Mucosa of gallbladder (tissue), 1 donor: ENCODE data around the gene ACD. TPM values are rescaled to one million over a fixed set of nuclear protein-coding genes. Genes with fewer than 3 reads are reported as not detected.
"Not testable (repeated sequence)": the region's sequence is repeated elsewhere in the genome, so short reads cannot be mapped to it uniquely, and the experiment has no call there.

Source experiments
- DNase-seq: peaks from one replicate; pipeline ENCODE4 v3.0.0-alpha.2; 2020; ENCODE audit warnings: low spot score
- total RNA-seq: library from RNA; stranded (reverse); gene quantifications from one replicate; pipeline ENCODE4 v1.2.1, GENCODE V29; 2021
- donor health status: DM: no; HTN: no; CAD: no.

Gene ACD
- 25.4 TPM for total RNA-seq

GRCh38 chr16:67659675-67660563, at the start of gene ACD:
Gene ACD, minus strand, starts transcription at chr16:67660260. Its CDS starts 40 bp downstream, at chr16:67660220.
- DNase-seq: peak; percentile 92

GRCh38 chr16:67709050-67709449, 49.0 kb upstream of the ACD start:
- no peak for DNase-seq

- DNase-seq: no peak
Observed at GRCh38 chr16:67708368-67708771, 48.3 kb upstream of the ACD start.

GRCh38 chr16:67707790-67708189, 47.7 kb upstream of the ACD start:
- DNase-seq: no peak

- DNase-seq: no peak
Observed at GRCh38 chr16:67707210-67707609, 47.1 kb upstream of the ACD start.

- DNase-seq: no peak
Observed at GRCh38 chr16:67704110-67704509, 44.0 kb upstream of the ACD start.

GRCh38 chr16:67703626-67704025, 43.6 kb upstream of the ACD start:
- DNase-seq: no peak

GRCh38 chr16:67702130-67702529, 42.1 kb upstream of the ACD start:
- no peak for DNase-seq

- DNase-seq: no peak
Observed at GRCh38 chr16:67701420-67701819, 41.4 kb upstream of the ACD start.

GRCh38 chr16:67699265-67699664, 39.2 kb upstream of the ACD start:
- no peak for DNase-seq

- no peak for DNase-seq
Observed at GRCh38 chr16:67697422-67698185, 37.5 kb upstream of the ACD start.

- no peak for DNase-seq
Observed at GRCh38 chr16:67694611-67695010, 34.6 kb upstream of the ACD start.

- DNase-seq: not testable (repeated sequence)
Observed at GRCh38 chr16:67693517-67694285, 33.6 kb upstream of the ACD start.

- DNase-seq: no peak
Observed at GRCh38 chr16:67685388-67686112, 25.5 kb upstream of the ACD start.

- DNase-seq: no peak
Observed at GRCh38 chr16:67683767-67684166, 23.7 kb upstream of the ACD start.

GRCh38 chr16:67679935-67680897, 20.2 kb upstream of the ACD start:
- DNase-seq: no peak

- no peak for DNase-seq
Observed at GRCh38 chr16:67678354-67679023, 18.4 kb upstream of the ACD start.

GRCh38 chr16:67677712-67678111, 17.7 kb upstream of the ACD start:
- DNase-seq: no peak

GRCh38 chr16:67676939-67677338, 16.9 kb upstream of the ACD start:
- DNase-seq: no peak

- DNase-seq: no peak
Observed at GRCh38 chr16:67676516-67676915, 16.5 kb upstream of the ACD start.
